ENCODE data around the gene LIPC.

Gene LIPC

DNA sequence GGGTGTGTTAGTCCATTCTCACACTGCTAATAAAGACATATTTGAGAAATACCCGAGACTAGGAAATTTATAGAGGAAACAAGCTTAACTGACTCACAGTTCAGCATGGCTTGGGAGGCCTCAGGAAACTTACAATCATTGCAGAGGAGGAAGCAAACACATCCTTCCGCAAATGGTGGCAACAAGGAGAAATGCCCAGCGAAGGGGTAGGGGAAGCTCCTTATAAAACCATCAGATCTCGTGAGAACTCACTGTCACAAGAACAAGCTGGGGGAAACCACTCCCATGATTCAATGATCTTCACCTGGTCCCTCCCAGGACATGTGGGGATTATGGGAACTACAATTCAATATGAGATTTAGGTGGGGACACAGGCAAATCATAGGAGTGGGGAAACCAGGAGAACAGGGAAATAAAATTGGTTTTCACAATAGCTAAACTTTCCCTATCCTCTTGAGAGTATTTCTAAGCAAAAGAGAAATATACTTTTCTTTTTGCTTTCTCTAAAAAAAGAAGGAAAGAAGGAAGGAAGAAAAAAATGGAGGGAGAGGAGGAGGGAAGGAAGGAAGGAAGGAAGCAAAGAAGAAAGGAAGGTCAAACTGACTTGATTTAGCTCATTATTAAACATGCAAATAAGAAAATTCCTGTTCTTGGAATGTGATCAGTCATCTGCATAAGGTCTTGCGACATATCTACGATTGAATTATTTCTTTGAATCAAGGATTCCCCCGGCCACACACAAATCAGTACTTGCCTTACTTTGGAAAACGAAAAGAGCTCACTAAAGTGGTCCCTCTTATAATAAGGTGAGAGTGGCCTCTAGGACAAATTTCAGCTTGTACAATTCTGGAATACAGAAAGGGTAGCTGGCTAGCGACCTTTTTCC, 75.2 kb downstream of the LIPC start:
- TF ChIP-seq, protein P1, sequence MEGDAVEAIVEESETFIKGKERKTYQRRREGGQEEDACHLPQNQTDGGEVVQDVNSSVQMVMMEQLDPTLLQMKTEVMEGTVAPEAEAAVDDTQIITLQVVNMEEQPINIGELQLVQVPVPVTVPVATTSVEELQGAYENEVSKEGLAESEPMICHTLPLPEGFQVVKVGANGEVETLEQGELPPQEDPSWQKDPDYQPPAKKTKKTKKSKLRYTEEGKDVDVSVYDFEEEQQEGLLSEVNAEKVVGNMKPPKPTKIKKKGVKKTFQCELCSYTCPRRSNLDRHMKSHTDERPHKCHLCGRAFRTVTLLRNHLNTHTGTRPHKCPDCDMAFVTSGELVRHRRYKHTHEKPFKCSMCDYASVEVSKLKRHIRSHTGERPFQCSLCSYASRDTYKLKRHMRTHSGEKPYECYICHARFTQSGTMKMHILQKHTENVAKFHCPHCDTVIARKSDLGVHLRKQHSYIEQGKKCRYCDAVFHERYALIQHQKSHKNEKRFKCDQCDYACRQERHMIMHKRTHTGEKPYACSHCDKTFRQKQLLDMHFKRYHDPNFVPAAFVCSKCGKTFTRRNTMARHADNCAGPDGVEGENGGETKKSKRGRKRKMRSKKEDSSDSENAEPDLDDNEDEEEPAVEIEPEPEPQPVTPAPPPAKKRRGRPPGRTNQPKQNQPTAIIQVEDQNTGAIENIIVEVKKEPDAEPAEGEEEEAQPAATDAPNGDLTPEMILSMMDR (IDR thresholded peaks at IDR 0.05; ENCODE audit: borderline replicate concordance, insufficient read depth, low read depth, low read length): no peak
- H3K4me3 ChIP-seq (ENCODE audit: low read depth, low read length): no peak overlapping the region

DNA sequence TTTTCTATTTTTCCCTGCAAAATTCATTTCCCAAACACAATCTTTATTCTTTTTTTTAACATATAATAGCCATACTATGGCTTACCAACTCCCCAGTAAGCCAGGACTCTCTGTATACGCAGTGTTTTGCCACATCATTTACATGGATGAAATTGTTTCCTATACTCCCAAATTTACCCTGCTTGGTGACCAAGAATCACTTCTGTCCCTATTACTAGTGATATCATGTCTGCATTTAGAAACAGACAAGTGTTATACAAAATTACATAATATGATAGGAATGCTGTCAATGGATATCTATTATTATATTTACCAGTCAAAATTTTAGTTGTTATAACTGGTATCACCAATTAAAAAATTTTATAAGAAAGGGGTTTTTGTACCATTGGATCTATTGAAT, 77.8 kb downstream of the LIPC start:
- TF ChIP-seq, protein P1 (IDR thresholded peaks at IDR 0.05; ENCODE audit: borderline replicate concordance, insufficient read depth, low read depth, low read length): no peak
- no peak overlapping the region for H3K4me3 ChIP-seq (ENCODE audit: low read depth, low read length)

DNA sequence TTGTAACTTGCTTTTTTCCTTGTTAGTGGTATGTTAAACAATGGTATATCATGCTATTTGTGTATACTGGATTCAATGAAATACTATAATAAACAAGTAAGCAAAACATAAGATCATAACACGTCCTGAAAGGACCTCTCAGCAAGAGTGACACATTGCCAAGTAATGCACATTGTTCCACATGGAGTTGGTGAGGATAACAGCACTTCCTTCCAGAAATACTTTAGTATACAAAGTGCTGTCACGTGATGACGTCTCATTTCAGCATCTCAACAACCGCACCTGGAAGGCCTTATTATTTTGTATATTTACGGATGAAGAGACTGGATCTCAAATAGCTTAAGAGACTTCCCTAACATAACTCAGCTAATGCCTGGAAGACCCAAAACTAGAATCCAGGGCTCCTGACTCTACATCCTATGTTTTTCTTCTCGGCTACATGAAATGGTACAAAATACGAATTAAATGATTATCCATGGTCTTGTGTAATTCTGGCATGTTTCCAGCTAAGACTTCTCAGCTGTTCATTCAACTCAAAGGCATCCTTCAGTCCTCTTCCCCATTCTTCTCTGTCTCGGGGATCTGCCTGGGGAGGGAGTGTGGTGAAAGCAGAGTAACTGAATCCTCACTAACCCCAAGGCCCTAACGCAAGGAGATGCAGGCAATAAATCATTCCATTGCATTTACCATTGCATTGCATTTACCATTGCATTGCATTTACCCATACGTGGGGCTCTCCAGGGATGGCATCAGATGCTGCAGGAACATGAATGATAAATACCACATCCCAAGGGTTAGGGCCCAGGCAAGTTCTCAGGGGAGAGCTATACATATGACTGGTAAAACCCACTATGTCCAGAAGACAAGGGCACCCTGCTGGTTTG, 79.2 kb downstream of the LIPC start:
- H3K4me3 ChIP-seq (ENCODE audit: low read depth, low read length): no peak overlapping the region
- TF ChIP-seq, protein P1 (IDR thresholded peaks at IDR 0.05; ENCODE audit: borderline replicate concordance, insufficient read depth, low read depth, low read length): no peak

DNA sequence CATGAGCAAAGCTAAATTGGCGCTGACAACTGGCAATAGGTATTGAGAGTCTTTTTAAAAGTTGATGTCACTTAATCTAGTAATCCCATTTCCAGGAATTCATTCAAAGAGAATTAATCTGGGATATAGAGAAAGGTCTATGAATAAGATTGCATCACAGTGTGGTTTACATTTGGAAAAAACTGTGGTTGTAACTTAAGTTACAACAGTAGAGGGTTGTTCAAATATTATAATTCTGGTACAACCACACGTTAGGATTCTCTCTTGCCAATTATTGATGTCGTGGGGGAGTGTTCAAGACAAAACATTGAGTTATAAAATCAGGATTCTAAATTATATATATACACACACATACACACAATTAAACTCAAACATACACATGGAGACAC, 79.8 kb downstream of the LIPC start:
- TF ChIP-seq, protein P1 (IDR thresholded peaks at IDR 0.05; ENCODE audit: borderline replicate concordance, insufficient read depth, low read depth, low read length): no peak
- no peak overlapping the region for H3K4me3 ChIP-seq (ENCODE audit: low read depth, low read length)

DNA sequence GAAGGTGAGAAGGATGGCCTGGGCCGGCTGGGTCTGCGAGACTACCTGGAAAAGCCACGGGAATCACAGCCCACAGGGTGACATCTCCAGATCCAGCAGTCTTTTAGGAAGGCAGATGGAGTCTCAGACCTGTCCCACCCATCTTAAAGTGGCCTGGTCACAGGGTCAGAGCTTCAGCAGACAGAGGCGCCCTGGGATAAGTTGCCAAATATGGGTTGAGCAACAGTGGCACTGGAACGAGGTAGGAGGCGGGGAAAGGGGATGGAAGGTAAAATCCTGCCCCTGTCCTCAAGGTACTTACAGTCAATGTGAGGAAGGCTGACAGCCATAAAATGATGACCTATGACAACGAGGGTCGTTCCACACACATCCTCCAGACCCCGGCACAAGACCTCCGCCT, 80.7 kb downstream of the LIPC start:
- TF ChIP-seq, protein P1 (IDR thresholded peaks at IDR 0.05; ENCODE audit: borderline replicate concordance, insufficient read depth, low read depth, low read length): no peak
- no peak overlapping the region for H3K4me3 ChIP-seq (ENCODE audit: low read depth, low read length)

DNA sequence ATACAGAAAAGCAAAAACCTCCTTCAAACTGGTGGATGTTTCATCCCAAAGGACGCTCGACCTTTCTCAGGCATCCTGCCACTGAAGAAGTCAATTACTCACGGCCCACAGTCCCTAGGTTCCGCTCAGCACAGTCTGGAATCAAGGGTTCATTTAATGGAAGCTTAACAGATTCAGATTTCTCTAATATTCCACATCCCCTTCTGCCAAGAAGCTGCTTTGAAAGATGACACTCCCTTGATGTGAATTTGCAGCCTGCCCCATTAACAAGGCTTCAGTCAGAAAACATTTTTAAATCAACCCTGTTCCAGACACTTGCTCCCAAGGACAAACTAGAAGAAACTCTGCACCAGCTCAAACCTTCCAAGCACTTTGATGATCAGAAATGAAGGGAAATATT, 81.2 kb downstream of the LIPC start:
- H3K4me3 ChIP-seq (ENCODE audit: low read depth, low read length): no peak overlapping the region

More for the DNA sequence above, 81.2 kb downstream of the LIPC start:
- TF ChIP-seq, protein P1 (IDR thresholded peaks at IDR 0.05; ENCODE audit: borderline replicate concordance, insufficient read depth, low read depth, low read length): no peak
